T-cell (primary cell): ENCODE data around the gene CT45A3. TPM values are rescaled to one million over a fixed set of nuclear protein-coding genes. Genes with fewer than 3 reads are reported as not detected.
"Not testable (repeated sequence)": the region's sequence is repeated elsewhere in the genome, so short reads cannot be mapped to it uniquely, and the experiment has no call there.

Experiments
- ATAC-seq, 4 experiments: fragments of 200-7000 bp in 3 of 4; fragments of 150-1000 bp in 1 of 4; cut with Tn5 transposase; replicated peaks in 1 of 4; 1 replicate in 3 of 4; 2 replicates in 1 of 4; pipeline ENCODE4 v1.10.0; 2021; ENCODE audit warnings: moderate library complexity in 3 of 4, mild to moderate bottlenecking in 2 of 4, moderate number of reproducible peaks in 1 of 4
- CTCF ChIA-PET, 2 donors: fragments of 300-600 bp; sonication (Branson Sonifier 250); formaldehyde crosslinking; loops; one replicate each; lab custom pipeline; 2022; ENCODE audit warnings: antibody characterized with exemption in 2 of 2; lab: Charles Lee
- POLR2A ChIA-PET, 2 donors: fragments of 300-600 bp; sonication (Branson Sonifier 250); formaldehyde crosslinking; loops; one replicate each; lab custom pipeline; 2022; ENCODE audit warnings: antibody characterized with exemption in 2 of 2; lab: Charles Lee
- DNase-seq, 35 experiments: peaks; one replicate each; pipeline versions ENCODE4 v3.0.0 to v3.0.0-alpha.2; 2013 to 2023
- H3K27ac ChIP-seq: one replicate; pipeline ENCODE4 v1.5.1; 2013; ENCODE audit warnings: low read length
- H3K27me3 ChIP-seq, 2 experiments: replicated peaks in 1 of 2; 1 replicate in 1 of 2; 2 replicates in 1 of 2; pipeline versions ENCODE4 v1.6.1 to v1.7.0; 2013; ENCODE audit warnings: low read length in 1 of 2, mixed read lengths in 1 of 2; ENCODE audit not compliant: control insufficient read depth in 2 of 2, insufficient read depth in 2 of 2; ENCODE audit errors: extremely low read depth in 1 of 2
- H3K36me3 ChIP-seq, 2 donors: 1 replicate in 1 of 2; 2 replicates in 1 of 2; pipeline versions ENCODE4 v1.6.1 to v1.7.0; 2013; ENCODE audit warnings: low read length in 1 of 2; ENCODE audit not compliant: control insufficient read depth in 2 of 2, insufficient read depth in 1 of 2; ENCODE audit errors: extremely low read depth in 1 of 2
- H3K4me1 ChIP-seq, 2 experiments: 1 replicate in 1 of 2; 2 replicates in 1 of 2; pipeline versions ENCODE4 v1.6.1 to v1.7.0; 2013; ENCODE audit warnings: low read length in 2 of 2, mixed read lengths in 1 of 2; ENCODE audit not compliant: insufficient read depth in 2 of 2, control insufficient read depth in 1 of 2; ENCODE audit errors: extremely low read depth in 1 of 2
- H3K4me3 ChIP-seq, 2 donors: 1 replicate in 1 of 2; 2 replicates in 1 of 2; pipeline versions ENCODE4 v1.5.1 to v1.7.0; 2013; ENCODE audit warnings: mild to moderate bottlenecking in 2 of 2, low read length in 1 of 2, moderate library complexity in 1 of 2; ENCODE audit not compliant: control insufficient read depth in 1 of 2; ENCODE audit errors: extremely low read depth in 1 of 2
- H3K9me3 ChIP-seq: 2 replicates; pipeline ENCODE4 v1.7.0; 2013
- H3K27ac Mint-ChIP-seq, 2 donors: one replicate each; pipeline ENCODE4 v1.8.0; 2020 to 2021; ENCODE audit warnings: mild to moderate bottlenecking in 2 of 2, mixed read lengths in 2 of 2
- H3K27me3 Mint-ChIP-seq, 2 donors: one replicate each; pipeline ENCODE4 v1.8.0; 2021 to 2022; ENCODE audit warnings: mixed read lengths in 2 of 2
- H3K36me3 Mint-ChIP-seq: one replicate; pipeline ENCODE4 v1.8.0; 2021; ENCODE audit warnings: mixed read lengths
- H3K4me1 Mint-ChIP-seq, 3 donors: one replicate each; pipeline ENCODE4 v1.8.0; 2020 to 2022; ENCODE audit warnings: mixed read lengths in 3 of 3, mild to moderate bottlenecking in 1 of 3
- H3K4me3 Mint-ChIP-seq, 3 donors: one replicate each; pipeline ENCODE4 v1.8.0; 2020 to 2022; ENCODE audit warnings: mild to moderate bottlenecking in 3 of 3, mixed read lengths in 3 of 3, moderate library complexity in 3 of 3
- H3K9me3 Mint-ChIP-seq, 3 donors: one replicate each; pipeline ENCODE4 v1.8.0; 2020 to 2022; ENCODE audit warnings: mixed read lengths in 3 of 3
- WGBS: methylation state at CpG from one replicate; pipeline ENCODE4 v1.1.5; 2013; ENCODE audit warnings: missing lambda C conversion rate; ENCODE audit not compliant: insufficient coverage; 5-methylcytosine and 5-hydroxymethylcytosine counted together
- total RNA-seq, 35 experiments: library from RNA in 6 of 35; stranded (reverse) in 6 of 35; fragments of 120-200 nt in 1 of 35; gene quantifications; one replicate each; pipeline versions ENCODE4 v1.2.1 to v1.2.4 and lab custom pipeline; 2013 to 2026

Gene CT45A3
- total RNA-seq, 5 donors from 2014 or later (not counting 1 experiment from before 2014, with no cell fraction given) = not detected

DNA sequence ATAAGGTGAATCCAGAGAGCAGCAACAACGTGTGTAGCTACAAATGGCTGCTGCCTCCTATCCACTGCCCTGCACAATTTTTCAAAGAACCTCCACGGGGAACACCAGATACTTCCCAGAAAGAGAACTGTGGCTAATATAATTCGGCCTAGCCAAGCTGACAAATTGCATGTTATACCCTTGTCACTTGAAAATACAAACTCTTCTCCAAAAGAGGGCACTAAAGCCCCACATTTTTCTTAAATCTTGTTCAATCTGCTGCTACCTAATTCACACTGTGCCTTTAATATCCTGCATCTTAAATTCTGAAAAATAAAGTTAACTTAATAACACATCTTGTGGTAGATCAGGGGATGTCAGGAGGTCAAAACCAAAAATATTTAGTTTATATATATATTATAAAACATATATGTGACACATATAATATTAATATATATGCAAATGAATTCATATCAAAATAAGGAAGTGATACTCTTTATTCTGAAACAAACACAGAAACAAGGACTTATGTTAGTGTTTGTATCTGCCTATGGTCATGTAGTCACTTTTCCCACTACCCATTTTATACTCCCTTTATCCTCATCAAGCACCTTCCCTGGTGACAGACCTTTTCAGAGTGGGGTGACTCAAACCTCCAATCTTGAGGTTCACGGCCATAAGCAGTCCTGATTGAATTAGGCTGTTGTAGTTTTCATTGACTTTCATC lies 30.5 kb downstream of the CT45A3 start:
- H3K4me3 ChIP-seq = no peak overlapping the region
- ChIA-PET CTCF (no interaction called here), POLR2A (no interaction called here)
- no peak overlapping the region for H3K27ac Mint-ChIP-seq
- H3K9me3 ChIP-seq = no peaks in the 10 kb centered on the region
- no peaks in the 10 kb centered on the region for H3K4me1 ChIP-seq
- H3K9me3 Mint-ChIP-seq = no peaks in the 10 kb centered on the region
- no peak overlapping the region for H3K27ac ChIP-seq
- WGBS = 11% methylated on average over 3 of the region's 4 CpGs
- ATAC-seq = no peak
- H3K27me3 ChIP-seq = no peaks in the 10 kb centered on the region
- DNase-seq = peak in 1 of 35 experiments; percentile 1
- no peaks in the 10 kb centered on the region for H3K36me3 ChIP-seq
- no peaks in the 10 kb centered on the region for H3K36me3 Mint-ChIP-seq
- H3K4me3 Mint-ChIP-seq = no peak overlapping the region
- peaks cover 0 to 10% of the 10 kb centered on the region in 2 donors for H3K27me3 Mint-ChIP-seq
- H3K4me1 Mint-ChIP-seq = peaks cover 0 to 2% (median 0%) of the 10 kb centered on the region in 3 donors

DNA sequence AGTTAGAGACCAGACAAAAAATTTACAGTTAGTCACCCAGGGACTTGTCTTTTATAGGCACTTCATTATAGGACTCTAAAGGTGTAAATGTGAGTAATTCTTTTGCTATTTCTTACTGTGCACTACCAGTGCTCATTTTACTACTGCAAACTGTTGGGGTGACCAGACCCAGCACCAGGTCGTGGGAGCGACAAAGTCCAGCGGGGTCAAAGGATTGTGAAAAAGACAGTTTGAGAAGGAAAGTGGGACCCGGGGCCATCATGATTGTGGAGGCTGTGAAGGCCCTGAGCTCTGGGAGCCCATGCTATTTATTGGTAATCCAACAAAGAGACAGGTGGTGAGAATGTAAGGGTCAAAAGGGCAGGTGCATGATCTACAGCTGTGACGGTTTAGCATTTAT lies 33.3 kb downstream of the CT45A3 start:
- CTCF ChIA-PET, H3K27me3 ChIP-seq, POLR2A ChIA-PET, H3K27me3 Mint-ChIP-seq, H3K4me3 Mint-ChIP-seq, H3K9me3 Mint-ChIP-seq, H3K36me3 ChIP-seq, ATAC-seq, H3K27ac ChIP-seq, H3K36me3 Mint-ChIP-seq, H3K4me1 ChIP-seq, DNase-seq, H3K4me3 ChIP-seq, H3K4me1 Mint-ChIP-seq, H3K9me3 ChIP-seq, H3K27ac Mint-ChIP-seq: not testable (repeated sequence)
- no CpG with 5 or more reads among the region's 5 CpGs for WGBS

DNA sequence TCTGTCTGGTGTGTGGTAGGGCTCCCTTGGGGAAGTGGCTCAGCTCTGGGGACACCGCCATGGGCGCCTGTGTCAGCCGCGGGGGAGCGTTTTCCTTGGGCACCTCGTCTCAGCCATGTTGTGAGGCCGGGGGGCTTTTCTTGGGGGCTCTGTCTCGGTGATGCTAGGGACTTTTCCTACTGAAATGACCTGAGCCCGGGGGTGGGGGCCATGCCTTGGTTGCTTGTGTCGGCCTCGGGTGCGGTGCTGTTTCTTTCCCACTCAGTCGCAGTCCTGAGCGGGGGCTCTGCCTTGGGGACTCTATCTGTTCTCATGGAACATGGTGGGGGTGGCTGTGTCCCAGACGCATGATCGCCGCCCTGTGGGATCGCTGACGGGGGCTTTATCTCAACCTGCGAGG lies 54.2 kb downstream of the CT45A3 start:
- H3K27me3 ChIP-seq = no peaks in the 10 kb centered on the region
- POLR2A ChIA-PET = no interaction called here

DNA sequence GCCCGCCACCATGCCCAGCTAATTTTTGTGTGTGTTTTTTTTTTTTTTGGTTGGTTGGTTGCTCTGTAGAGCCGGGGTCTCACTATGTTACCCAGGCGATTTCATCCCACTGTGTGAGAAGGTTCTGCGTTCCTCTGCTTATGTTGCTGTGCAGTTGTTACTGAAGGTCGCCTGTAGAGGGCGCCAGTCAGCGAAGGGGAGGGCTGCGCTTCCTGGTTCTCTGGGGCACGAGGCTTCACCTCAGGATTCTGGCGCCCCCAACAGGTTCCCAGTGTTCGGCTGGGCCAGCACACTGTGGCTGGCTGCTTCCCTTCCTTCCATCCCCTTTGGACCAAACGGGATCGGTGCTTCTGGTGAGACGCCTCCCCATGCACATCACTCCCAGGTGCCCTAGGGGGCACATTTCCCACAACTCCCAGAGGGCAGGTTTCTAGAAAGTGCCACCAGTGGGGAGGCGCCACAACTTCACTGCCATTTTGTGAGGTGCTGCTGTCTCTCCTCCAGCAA lies 54.8 kb downstream of the CT45A3 start, which contains the start of gene CT45A1:
Gene CT45A1 (plus strand): TSS at position 457 of the 507 bp plus-strand sequence. CDS start 5,302 bp downstream, outside the sequence.
- H3K9me3 Mint-ChIP-seq, H3K4me3 Mint-ChIP-seq, H3K4me3 ChIP-seq, H3K4me1 Mint-ChIP-seq, H3K27ac ChIP-seq, H3K9me3 ChIP-seq, H3K27me3 ChIP-seq, DNase-seq, H3K36me3 Mint-ChIP-seq, H3K27ac Mint-ChIP-seq, ATAC-seq, H3K27me3 Mint-ChIP-seq, H3K36me3 ChIP-seq, H3K4me1 ChIP-seq, POLR2A ChIA-PET, CTCF ChIA-PET: not testable (repeated sequence)
- no CpG with 5 or more reads among the region's 15 CpGs for WGBS

More for the DNA sequence above, 54.2 kb downstream of the CT45A3 start:
- Mint-ChIP-seq H3K4me1 (no peaks in the 10 kb centered on the region), H3K27me3 (peaks cover 0 to 7% of the 10 kb centered on the region in 2 donors), H3K4me3 (no peak overlapping the region), H3K9me3 (no peaks in the 10 kb centered on the region), H3K36me3 (no peaks in the 10 kb centered on the region), H3K27ac (no peak overlapping the region)
- Histone ChIP-seq H3K36me3 (no peaks in the 10 kb centered on the region), H3K4me1 (no peaks in the 10 kb centered on the region), H3K4me3 (no peak overlapping the region), H3K9me3 (no peaks in the 10 kb centered on the region), H3K27ac (no peak overlapping the region)
- CTCF ChIA-PET = no interaction called here
- 100% methylated on average over 5 of the region's 20 CpGs for WGBS
- DNase-seq = no peak
- no peak for ATAC-seq

Other genes with a start within 250 kb of the CT45A3 start
- 10 to 100 TPM; 28.6 to 41.8 (median 30.4) TPM for gene INTS6L, start 247.5 kb downstream of the CT45A3 start, total RNA-seq
- gene CT45A1, start 54.6 kb downstream of the CT45A3 start, total RNA-seq = not detected
- not detected for gene CT45A5, start 17.3 kb upstream of the CT45A3 start, total RNA-seq
- not detected for gene CT45A6, start 34.6 kb upstream of the CT45A3 start, total RNA-seq
- not detected for gene CT45A2, start 51.8 kb upstream of the CT45A3 start, total RNA-seq
- not detected for gene CT45A7, start 69.1 kb upstream of the CT45A3 start, total RNA-seq
- gene CT45A8, start 86.3 kb upstream of the CT45A3 start, total RNA-seq = not detected
- gene CT45A9, start 103.6 kb upstream of the CT45A3 start, total RNA-seq = not detected
- gene CT45A10, start 125.3 kb upstream of the CT45A3 start, total RNA-seq = not detected
- gene SAGE1, start 125.5 kb upstream of the CT45A3 start, total RNA-seq = not detected
- 10 to 100 TPM; 21.1 to 27.7 (median 23.5) TPM for gene MMGT1, start 205.8 kb upstream of the CT45A3 start, total RNA-seq
- 10 to 100 TPM; 15.5 to 23.9 (median 17.3) TPM for gene SLC9A6, start 217.2 kb upstream of the CT45A3 start, total RNA-seq